Activated CD4-positive, alpha-beta memory T cell treated with anti-CD3 and anti-CD28 coated beads for 36 hours (primary cell): ENCODE results near the gene FLII. TPM values are rescaled to one million over a fixed set of nuclear protein-coding genes. Genes with fewer than 3 reads are reported as not detected.
A peak's percentile ranks its signal among the peaks of the same experiment; 100 is the strongest.

ENCODE experiments used
- CTCF ChIA-PET: fragments of 350-600 bp; sonication (Branson Sonifier 250); formaldehyde crosslinking; loops from one replicate; lab custom pipeline; 2021; ENCODE audit warnings: antibody characterized with exemption, inconsistent platforms; lab: Charles Lee
- POLR2A ChIA-PET: fragments of 350-600 bp; sonication (Branson Sonifier 250); formaldehyde crosslinking; loops from one replicate; lab custom pipeline; 2021; ENCODE audit warnings: antibody characterized with exemption; lab: Charles Lee
- DNase-seq: peaks from one replicate; pipeline ENCODE4 v3.0.0-alpha.2; 2020
- H3K27ac Mint-ChIP-seq: one replicate; pipeline ENCODE4 v1.8.0; 2021; ENCODE audit warnings: mixed read lengths
- H3K27me3 Mint-ChIP-seq: one replicate; pipeline ENCODE4 v1.8.0; 2021; ENCODE audit warnings: mixed read lengths
- H3K36me3 Mint-ChIP-seq: one replicate; pipeline ENCODE4 v1.8.0; 2021; ENCODE audit warnings: mixed read lengths
- H3K4me1 Mint-ChIP-seq: one replicate; pipeline ENCODE4 v1.8.0; 2021; ENCODE audit warnings: low read depth, mixed read lengths
- H3K4me3 Mint-ChIP-seq: one replicate; pipeline ENCODE4 v1.8.0; 2021; ENCODE audit warnings: mild to moderate bottlenecking, mixed read lengths
- H3K9me3 Mint-ChIP-seq: one replicate; pipeline ENCODE4 v1.8.0; 2021; ENCODE audit warnings: mixed read lengths
- intact Hi-C: fragments of 100-400 bp; cut with micrococcal nuclease; formaldehyde crosslinking; loops from one replicate; pipeline ENCODE4 v1.15.1; 2023
- total RNA-seq, 2 experiments: library from RNA; stranded (reverse); gene quantifications; one replicate each; pipeline ENCODE4 v1.2.3, GENCODE V29; 2021

Gene FLII
- total RNA-seq, 2 experiments from 2014 or later, result 357 to 359 TPM

DNA sequence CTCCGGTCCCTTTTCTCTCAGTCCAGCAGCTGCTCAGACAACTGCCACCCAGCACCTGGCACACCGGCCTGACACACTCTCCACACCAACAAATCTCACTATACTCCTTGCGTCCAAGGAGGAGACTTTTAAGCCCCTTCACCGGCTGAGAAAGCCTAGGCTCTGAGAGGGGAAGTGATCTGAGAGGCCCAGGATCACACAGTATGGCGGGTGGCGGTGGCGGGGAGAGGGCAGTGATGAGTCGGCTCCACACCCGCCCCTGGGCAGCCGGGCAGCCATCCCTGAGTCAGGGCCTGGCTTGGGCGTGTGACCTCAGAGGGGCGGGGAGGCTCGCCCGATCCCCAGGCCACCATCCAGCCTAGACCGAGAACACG lies 569 bp downstream of the FLII start:
- H3K27me3 Mint-ChIP-seq, result no peaks in the 10 kb centered on the region
- peak; percentile 75 for DNase-seq
- POLR2A ChIA-PET, result no interaction called here
- peaks cover 43% of the 10 kb centered on the region for H3K4me1 Mint-ChIP-seq
- no peaks in the 10 kb centered on the region for H3K9me3 Mint-ChIP-seq
- peak overlapping the region; percentile 82 for H3K27ac Mint-ChIP-seq
- intact Hi-C loops, result no loop called here
- CTCF ChIA-PET, result interaction anchor here (1.0 kb wide), 1 partner anchor 368 kb away, joined by 3 read pairs; no protein-coding TSS in a partner anchor
- peak overlapping the region; percentile 96 for H3K4me3 Mint-ChIP-seq
- peaks cover 20% of the 10 kb centered on the region for H3K36me3 Mint-ChIP-seq

DNA sequence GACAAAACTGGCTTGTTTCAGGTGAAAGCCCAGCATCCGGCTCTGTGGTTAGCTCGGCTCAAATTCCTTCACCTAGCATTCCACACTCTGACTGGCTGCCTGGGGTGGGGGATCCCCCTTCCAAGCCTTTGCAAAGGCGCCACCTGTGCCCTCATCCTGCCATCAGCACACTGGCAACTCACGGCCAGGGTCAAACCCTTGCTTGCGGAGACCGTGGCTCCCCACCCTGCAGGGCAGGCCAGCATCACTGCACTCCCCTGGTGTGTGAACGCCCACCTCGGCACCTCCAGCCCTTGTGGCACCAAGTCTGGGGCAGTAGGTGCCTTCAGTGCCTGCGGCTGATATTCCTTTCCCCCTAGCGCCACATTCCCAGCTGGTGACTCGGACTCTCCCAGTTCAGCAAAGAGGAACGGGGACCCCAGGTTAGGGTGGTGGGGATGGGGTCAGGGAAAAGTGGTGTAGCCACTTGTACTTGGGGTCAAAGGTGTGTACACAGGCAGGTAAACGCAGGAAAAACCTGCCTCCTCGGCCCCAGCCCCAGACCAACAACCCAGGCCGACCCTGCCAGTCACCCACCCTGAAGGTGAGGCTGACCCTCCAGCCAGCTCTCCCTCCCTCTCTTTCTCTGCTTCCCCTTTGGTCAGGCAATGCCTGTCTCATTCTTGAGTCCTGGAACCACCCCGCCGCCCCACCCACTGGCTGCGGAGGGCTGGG lies 1.1 kb downstream of the FLII start:
- ChIA-PET CTCF (interaction anchor here (1.0 kb wide), 1 partner anchor 368 kb away, joined by 3 read pairs; no protein-coding TSS in a partner anchor), POLR2A (no interaction called here)
- H3K9me3 Mint-ChIP-seq, result no peaks in the 10 kb centered on the region
- DNase-seq, result peak; percentile 71
- H3K4me1 Mint-ChIP-seq, result peaks cover 42% of the 10 kb centered on the region
- peaks cover 20% of the 10 kb centered on the region for H3K36me3 Mint-ChIP-seq
- H3K4me3 Mint-ChIP-seq, result peak overlapping the region; percentile 96
- intact Hi-C loops, result no loop called here
- no peaks in the 10 kb centered on the region for H3K27me3 Mint-ChIP-seq
- peak overlapping the region; percentile 82 for H3K27ac Mint-ChIP-seq

DNA sequence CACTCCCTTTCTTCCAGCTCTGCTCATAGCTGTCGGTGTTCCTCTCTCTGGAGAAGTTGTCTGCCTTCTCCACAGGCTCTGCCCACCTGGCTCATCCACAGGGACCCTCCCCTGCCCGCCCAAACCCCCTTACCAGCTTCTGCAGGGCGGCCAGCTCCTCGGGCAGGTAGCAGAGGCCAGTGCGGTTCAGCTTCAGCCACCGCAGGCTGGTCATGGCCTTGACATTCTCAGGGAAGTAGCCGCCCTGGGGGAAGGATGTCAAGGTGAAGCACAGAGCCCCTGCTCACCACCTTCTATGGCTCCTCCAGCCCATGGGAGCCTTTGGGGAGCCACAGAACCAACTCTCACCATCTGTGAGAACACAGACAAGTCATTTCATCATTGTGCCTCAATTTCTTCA lies 1.8 kb downstream of the FLII start:
- peak overlapping the region; percentile 82 for H3K27ac Mint-ChIP-seq
- peak overlapping the region; percentile 96 for H3K4me3 Mint-ChIP-seq
- DNase-seq, result no peak
- H3K4me1 Mint-ChIP-seq, result peaks cover 35% of the 10 kb centered on the region
- no peaks in the 10 kb centered on the region for H3K27me3 Mint-ChIP-seq
- ChIA-PET CTCF (interaction anchor here (1.0 kb wide), 1 partner anchor 369 kb away, joined by 3 read pairs; no protein-coding TSS in a partner anchor), POLR2A (interaction anchor here (1.2 kb wide), 1 partner anchor 12 kb away, joined by 4 read pairs; no protein-coding TSS in a partner anchor)
- H3K36me3 Mint-ChIP-seq, result peaks cover 21% of the 10 kb centered on the region
- no peaks in the 10 kb centered on the region for H3K9me3 Mint-ChIP-seq
- intact Hi-C loops, result no loop called here

DNA sequence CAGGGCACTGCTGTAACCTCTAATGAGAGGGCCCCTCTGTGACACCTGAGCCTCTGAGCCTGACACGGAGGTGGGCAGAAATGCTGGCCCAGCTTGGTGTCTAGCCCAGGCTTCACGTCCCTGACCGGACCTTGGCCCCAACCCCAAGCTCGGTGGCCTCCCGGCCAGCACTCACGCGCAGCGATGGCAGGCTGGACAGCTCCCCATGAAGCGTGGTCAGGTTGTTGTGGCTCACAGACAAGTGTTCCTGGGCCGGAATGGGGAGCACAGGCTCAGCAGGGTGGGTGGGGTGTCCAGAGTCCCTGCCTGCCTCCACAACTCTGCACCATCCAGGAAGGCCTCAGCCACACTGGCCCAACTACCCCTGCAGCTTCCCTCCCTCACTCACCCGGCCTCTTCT lies 2.2 kb downstream of the FLII start:
- no peak for DNase-seq
- ChIA-PET CTCF (no interaction called here), POLR2A (interaction anchor here (1.2 kb wide), 1 partner anchor 12 kb away, joined by 4 read pairs; no protein-coding TSS in a partner anchor)
- no peaks in the 10 kb centered on the region for H3K9me3 Mint-ChIP-seq
- peak overlapping the region; percentile 20 for H3K4me3 Mint-ChIP-seq
- peaks cover 24% of the 10 kb centered on the region for H3K36me3 Mint-ChIP-seq
- H3K4me1 Mint-ChIP-seq, result peaks cover 31% of the 10 kb centered on the region
- no peak overlapping the region for H3K27ac Mint-ChIP-seq
- no peaks in the 10 kb centered on the region for H3K27me3 Mint-ChIP-seq
- intact Hi-C loops, result no loop called here

DNA sequence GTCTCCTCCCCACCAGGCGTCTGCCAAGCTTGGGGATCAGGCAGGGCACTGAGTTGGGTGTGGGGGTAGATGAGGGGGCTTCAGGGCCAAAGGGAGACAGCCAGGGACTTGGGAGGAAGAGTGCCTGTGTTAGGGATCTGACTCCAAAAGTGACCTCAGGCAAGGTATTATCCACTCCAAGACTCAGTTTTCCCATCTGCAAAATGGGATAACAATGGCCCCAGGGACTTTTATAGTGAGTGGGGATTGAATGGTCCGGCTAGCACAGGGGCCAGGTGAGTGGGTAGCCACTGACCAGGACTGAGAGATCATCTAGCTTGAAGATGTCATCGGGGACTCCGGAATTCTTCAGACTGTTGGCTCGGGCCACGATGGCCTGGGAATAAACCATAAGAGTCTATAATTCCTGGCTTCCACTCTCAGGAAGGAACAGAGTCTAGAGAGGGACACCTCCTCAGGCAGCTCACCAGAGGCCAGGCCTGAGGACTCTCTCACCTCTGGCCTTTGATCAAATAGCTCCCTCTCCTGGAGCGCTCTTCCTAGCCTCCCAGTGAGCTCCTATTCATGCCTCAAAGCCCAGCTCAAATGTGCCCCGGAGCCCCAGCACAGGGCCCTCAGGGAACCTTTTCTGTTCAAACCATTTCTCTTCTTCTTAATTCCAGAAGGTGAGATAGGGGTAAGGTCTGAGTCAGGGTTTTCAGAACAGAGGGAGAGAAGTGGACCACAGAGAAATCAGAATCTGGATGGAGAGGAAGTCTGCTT lies 3.5 kb downstream of the FLII start:
- intact Hi-C loops, result no loop called here
- Mint-ChIP-seq H3K27me3 (no peaks in the 10 kb centered on the region), H3K9me3 (no peaks in the 10 kb centered on the region), H3K4me3 (no peak overlapping the region), H3K4me1 (peaks cover 25% of the 10 kb centered on the region), H3K27ac (no peak overlapping the region), H3K36me3 (peaks cover 28% of the 10 kb centered on the region)
- no peak for DNase-seq
- ChIA-PET POLR2A (no interaction called here), CTCF (no interaction called here)

DNA sequence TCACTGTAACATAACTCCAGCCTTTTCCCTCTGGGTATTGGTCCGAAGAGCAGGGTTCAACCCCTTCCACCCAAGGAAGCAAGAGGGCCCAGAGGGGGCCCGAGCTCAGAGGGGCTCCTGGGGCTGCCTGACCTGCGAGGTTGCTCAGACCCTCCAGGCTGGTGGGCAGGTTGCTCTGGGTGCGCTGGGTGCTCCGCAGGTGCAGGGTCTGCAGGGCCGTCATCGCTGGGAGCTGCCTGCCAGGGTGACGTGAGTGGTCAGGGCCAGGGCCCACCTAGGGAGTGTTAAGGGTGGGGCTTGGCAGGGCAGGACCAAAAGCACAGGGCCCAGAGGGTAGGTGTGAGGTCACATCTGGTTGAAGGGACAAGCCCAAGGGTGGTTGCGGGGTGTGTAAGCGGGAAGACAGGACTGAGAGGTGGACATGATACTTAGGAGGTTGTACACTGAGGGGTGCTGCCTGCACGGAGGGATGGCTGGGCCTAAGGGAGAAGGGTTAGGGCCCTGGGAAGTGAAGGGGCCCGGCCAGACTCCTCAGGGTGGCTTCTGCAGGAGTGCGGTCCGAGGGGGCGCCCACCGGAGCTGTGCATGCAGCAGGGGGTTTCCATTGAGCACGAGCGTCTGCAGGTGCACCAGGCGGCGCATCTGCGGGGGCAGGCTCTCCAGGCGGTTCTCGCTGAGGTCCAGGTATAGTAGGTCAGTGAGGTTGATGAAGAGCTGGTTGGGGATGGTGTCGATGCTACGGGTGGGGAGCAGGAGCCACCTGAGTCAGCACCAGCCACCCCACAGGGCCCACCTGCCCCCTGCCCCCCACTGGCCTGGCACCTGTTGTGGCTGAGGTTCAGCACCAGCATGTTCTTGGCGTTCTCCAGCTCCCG lies 4.4 kb downstream of the FLII start:
- H3K27me3 Mint-ChIP-seq, result no peaks in the 10 kb centered on the region
- DNase-seq, result no peak
- intact Hi-C loops, result no loop called here
- no peak overlapping the region for H3K27ac Mint-ChIP-seq
- H3K9me3 Mint-ChIP-seq, result no peaks in the 10 kb centered on the region
- POLR2A ChIA-PET, result no interaction called here
- H3K4me3 Mint-ChIP-seq, result no peak overlapping the region
- peaks cover 19% of the 10 kb centered on the region for H3K4me1 Mint-ChIP-seq
- CTCF ChIA-PET, result interaction anchor here (0.7 to 1.2 kb wide), 2 partner anchors 12 to 28 kb away, joined by 3 read pairs; no protein-coding TSS in a partner anchor
- H3K36me3 Mint-ChIP-seq, result peaks cover 30% of the 10 kb centered on the region

DNA sequence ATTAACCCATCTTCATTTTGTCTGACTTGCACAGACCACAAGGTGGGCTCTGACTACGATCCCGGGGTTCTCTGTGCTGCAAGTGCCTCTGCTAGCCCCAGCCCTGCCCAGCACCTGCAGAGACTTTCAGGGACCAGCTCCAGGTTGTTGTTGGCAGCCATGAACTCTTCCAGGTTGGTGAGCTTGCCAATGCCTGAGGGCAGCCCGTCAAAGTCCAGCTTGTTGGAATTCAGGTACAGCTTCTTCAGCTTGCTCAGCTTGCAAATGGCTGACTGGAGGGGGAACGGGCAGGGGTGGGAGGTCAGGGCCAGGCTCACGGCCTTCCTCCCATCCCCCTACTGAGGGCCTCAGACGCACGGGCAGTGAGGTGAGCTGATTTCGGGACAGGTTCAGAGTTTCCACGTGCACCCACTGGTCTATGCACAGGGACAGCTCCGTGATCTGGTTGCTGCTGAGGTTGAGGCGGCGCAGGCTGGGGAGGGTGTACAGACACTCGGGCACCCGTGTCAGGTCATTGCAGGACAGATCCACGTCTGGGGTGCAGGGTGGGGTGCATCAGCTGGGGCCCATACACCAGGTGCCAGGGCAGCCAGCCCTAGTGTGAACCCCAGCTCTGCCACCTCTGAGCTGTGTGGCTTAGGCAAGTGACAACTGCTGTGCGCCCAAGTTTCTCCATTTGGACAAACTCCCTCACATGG lies 5.2 kb downstream of the FLII start:
- no peak overlapping the region for H3K27ac Mint-ChIP-seq

DNA sequence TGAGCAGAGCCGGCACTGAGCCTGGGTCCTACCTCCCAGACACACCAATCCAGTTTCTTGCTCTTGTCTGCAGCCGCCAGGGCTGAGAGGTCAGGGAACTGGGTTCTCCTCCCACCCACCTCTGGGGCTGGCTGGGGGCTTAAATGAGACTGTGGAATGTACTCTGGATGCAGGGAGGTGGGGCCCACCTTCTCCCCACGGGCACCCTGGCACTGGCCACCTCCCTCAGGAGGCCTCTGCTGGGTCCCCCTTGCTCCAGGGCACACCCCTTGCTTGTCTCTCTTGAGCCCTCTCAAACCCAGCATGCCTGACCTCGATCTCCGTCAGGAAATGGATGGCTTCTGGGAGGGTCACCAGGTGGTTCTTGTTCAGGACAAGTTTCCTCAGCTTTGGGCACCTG lies 6.4 kb downstream of the FLII start:
- POLR2A ChIA-PET, result no interaction called here
- Mint-ChIP-seq H3K4me1 (peaks cover 11% of the 10 kb centered on the region), H3K4me3 (no peak overlapping the region), H3K27me3 (no peaks in the 10 kb centered on the region), H3K9me3 (no peaks in the 10 kb centered on the region), H3K36me3 (peaks cover 42% of the 10 kb centered on the region), H3K27ac (no peak overlapping the region)
- CTCF ChIA-PET, result no interaction called here
- no peak for DNase-seq
- intact Hi-C loops, result no loop called here

More for the DNA sequence above, 5.2 kb downstream of the FLII start:
- intact Hi-C loops, result no loop called here
- ChIA-PET CTCF (interaction anchor here (0.7 to 1.2 kb wide), 2 partner anchors 13 to 27 kb away, joined by 3 read pairs; no protein-coding TSS in a partner anchor), POLR2A (no interaction called here)
- H3K4me1 Mint-ChIP-seq, result peaks cover 17% of the 10 kb centered on the region
- no peaks in the 10 kb centered on the region for H3K9me3 Mint-ChIP-seq
- H3K36me3 Mint-ChIP-seq, result peaks cover 36% of the 10 kb centered on the region
- H3K4me3 Mint-ChIP-seq, result no peak overlapping the region
- H3K27me3 Mint-ChIP-seq, result no peaks in the 10 kb centered on the region
- DNase-seq, result no peak

DNA sequence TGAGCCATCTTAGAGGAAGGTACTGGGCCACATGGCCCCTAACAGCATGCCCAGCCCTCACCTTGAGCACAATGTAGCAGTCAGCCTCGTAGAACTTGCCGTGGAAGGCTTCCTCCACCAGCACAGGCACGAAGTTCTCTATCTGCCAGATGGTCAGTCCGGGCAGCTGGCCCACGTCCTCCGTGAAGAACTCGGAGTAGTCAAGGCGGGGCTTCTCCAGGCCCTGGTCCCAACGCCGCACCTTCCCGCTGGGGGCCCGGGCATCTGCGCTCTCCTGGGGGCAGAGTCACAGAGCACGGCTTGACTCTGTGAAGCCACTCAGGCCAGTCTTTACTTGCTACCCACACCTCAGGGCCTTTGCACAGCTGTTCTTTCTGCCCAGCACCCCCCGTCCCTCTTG lies 7.3 kb downstream of the FLII start:
- H3K4me1 Mint-ChIP-seq, result peaks cover 4% of the 10 kb centered on the region
- no peak overlapping the region for H3K27ac Mint-ChIP-seq
- no peak overlapping the region for H3K4me3 Mint-ChIP-seq
- ChIA-PET CTCF (no interaction called here), POLR2A (no interaction called here)
- DNase-seq, result no peak
- no peaks in the 10 kb centered on the region for H3K9me3 Mint-ChIP-seq
- intact Hi-C loops, result no loop called here
- no peaks in the 10 kb centered on the region for H3K27me3 Mint-ChIP-seq
- H3K36me3 Mint-ChIP-seq, result peaks cover 39% of the 10 kb centered on the region

DNA sequence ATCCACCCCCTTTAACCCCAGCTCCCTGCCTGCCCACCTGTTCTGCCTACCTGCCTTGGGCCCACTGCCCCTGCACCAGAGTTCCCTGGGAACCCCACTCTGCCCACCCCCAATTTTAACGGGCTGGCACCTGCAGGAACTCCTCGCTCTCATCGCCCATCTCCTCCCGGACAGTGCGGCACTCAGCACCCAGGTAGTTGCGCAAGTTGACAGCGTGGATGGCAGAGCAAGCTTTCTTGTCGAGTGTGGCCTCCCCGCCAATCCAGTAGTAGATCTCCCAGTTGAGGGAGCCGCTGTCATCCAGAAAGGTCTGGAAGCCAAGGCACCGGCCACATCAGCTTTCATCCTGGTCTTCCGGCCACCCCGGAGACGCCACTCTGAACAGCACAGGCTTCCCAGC lies 7.8 kb downstream of the FLII start:
- no peaks in the 10 kb centered on the region for H3K9me3 Mint-ChIP-seq
- no peaks in the 10 kb centered on the region for H3K27me3 Mint-ChIP-seq
- ChIA-PET POLR2A (no interaction called here), CTCF (no interaction called here)
- intact Hi-C loops, result no loop called here
- no peak overlapping the region for H3K4me3 Mint-ChIP-seq
- no peak for DNase-seq
- H3K36me3 Mint-ChIP-seq, result peaks cover 39% of the 10 kb centered on the region
- no peak overlapping the region for H3K27ac Mint-ChIP-seq
- no peaks in the 10 kb centered on the region for H3K4me1 Mint-ChIP-seq

DNA sequence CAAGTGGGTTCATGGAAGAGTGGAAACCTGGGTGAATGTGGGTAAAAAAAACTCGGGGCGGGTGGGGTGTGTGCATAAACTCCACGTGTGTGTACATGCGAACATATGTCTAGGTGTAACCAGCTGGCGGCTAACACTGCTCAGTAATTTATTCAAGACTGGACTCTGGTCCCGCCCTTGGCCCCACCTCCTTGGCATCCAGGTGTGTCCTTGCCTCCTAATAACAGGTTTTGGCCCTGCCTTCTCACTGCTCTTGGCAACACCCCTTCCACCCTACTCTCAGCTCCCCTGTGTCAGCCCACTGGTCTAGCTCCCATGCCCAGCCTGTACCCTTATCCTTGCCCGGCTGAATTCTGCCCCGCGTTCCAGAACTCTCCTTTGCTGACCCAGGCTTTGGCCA lies 8.3 kb downstream of the FLII start:
- no peak overlapping the region for H3K27ac Mint-ChIP-seq
- CTCF ChIA-PET, result no interaction called here
- no peaks in the 10 kb centered on the region for H3K27me3 Mint-ChIP-seq
- no peak for DNase-seq
- POLR2A ChIA-PET, result no interaction called here
- H3K4me1 Mint-ChIP-seq, result no peaks in the 10 kb centered on the region
- intact Hi-C loops, result no loop called here
- H3K36me3 Mint-ChIP-seq, result peaks cover 38% of the 10 kb centered on the region
- no peaks in the 10 kb centered on the region for H3K9me3 Mint-ChIP-seq
- H3K4me3 Mint-ChIP-seq, result no peak overlapping the region
